ENCODE results near the gene TSSC4. TPM values are rescaled to one million over a fixed set of nuclear protein-coding genes. Genes with fewer than 3 reads are reported as not detected.

The TSSC4 gene
- total RNA-seq, 6 donors from 2014 or later: 28.9 to 69.4 (median 50.3) TPM

- Histone ChIP-seq H3K27me3 (no peaks in the 10 kb centered on the region), H3K4me3 (peak within 1 kb of the TSS; percentile 20 to 62 (median 60)), H3K9me3 (no peaks in the 10 kb centered on the region), H3K27ac (peak within 1 kb of the TSS; percentile 1 to 87 (median 76)), H3K36me3 (no peaks in the 10 kb centered on the region), H3K4me1 (peaks cover 25 to 47% (median 31%) of the 10 kb centered on the region in 4 donors)
- TF ChIP-seq POLR2A (IDR thresholded peaks at IDR 0.05) (no peak), CTCF (IDR thresholded peaks at IDR 0.05) (no peak), POLR2AphosphoS5 (IDR thresholded peaks at IDR 0.05) (no peak), EP300 (IDR thresholded peaks at IDR 0.05) (no peak)
- WGBS, 2 donors: 2 to 17% methylated on average over 8 to 42 of the region's 64 CpGs
- ATAC-seq (ENCODE audit: low FRiP score in 2 of 2) (peak; percentile 17 to 18), DNase-seq (peak; percentile 62 to 85)
Observed at GRCh38 chr11:2443881-2444820, 43.6 kb downstream of the TSSC4 start, which contains the start of gene TRPM5. TRPM5 (minus strand) TSS chr11:2444514; CDS start chr11:2423036, 21,478 bp downstream.

DNA sequence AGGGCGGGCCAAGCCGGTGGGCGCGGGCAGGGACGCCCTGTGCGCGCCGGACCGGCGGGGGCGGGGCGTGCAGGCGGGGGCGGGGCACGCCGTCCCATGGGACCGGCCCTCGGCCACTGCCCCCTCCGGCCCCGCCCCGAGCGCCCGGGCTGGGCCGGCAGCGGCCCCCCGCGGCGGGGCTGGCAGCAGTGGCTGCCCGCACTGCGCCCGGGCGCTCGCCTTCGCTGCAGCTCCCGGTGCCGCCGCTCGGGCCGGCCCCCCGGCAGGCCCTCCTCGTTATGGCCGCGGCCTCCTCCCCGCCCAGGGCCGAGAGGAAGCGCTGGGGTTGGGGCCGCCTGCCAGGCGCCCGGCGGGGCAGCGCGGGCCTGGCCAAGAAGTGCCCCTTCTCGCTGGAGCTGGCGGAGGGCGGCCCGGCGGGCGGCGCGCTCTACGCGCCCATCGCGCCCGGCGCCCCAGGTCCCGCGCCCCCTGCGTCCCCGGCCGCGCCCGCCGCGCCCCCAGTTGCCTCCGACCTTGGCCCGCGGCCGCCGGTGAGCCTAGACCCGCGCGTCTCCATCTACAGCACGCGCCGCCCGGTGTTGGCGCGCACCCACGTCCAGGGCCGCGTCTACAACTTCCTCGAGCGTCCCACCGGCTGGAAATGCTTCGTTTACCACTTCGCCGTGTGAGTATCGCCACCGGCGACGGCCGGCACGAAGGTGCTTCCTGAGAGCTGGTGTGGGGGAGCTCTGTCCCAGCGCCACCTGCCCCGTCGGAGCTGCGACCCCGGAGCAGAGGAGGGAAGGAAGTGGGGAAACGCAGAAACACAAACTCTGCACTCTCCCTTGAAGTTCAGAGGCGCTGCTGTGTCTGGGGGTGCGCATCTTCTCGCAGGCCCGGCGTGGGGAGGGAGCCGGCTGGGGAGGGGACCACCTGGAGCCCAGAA is 44.5 kb downstream of the TSSC4 start, which contains the start of gene KCNQ1:
TSS of gene KCNQ1 (plus strand) at position 188 of the 925 bp plus-strand sequence. CDS start at position 279, 91 bp downstream.
- ATAC-seq (ENCODE audit: low FRiP score in 2 of 2) (peak; percentile 80 to 84), DNase-seq (peak; percentile 83 to 96)
- TF ChIP-seq CTCF (IDR thresholded peaks at IDR 0.05): peak in 3 of 6 experiments; percentile 35 to 51 (median 47)
- TF ChIP-seq POLR2A (IDR thresholded peaks at IDR 0.05): peak in 3 of 4 donors; percentile 29 to 79 (median 73)
- TF ChIP-seq POLR2AphosphoS5 (IDR thresholded peaks at IDR 0.05): no peak
- TF ChIP-seq EP300 (IDR thresholded peaks at IDR 0.05): no peak
- Histone ChIP-seq H3K36me3 (no peaks in the 10 kb centered on the region), H3K4me1 (peaks cover 25 to 47% (median 31%) of the 10 kb centered on the region in 4 donors), H3K27me3 (no peaks in the 10 kb centered on the region), H3K9me3 (no peaks in the 10 kb centered on the region), H3K27ac (peak within 1 kb of the TSS; percentile 1 to 87 (median 76)), H3K4me3 (peak within 1 kb of the TSS; percentile 20 to 62 (median 60))
- 2% methylated on average over 36 to 48 of the region's 116 CpGs for WGBS, 2 donors

GRCh38 chr11:2445746-2446551 is 45.4 kb downstream of the TSSC4 start:
- peak overlapping the region in 3 of 4 donors; percentile 58 to 62 (median 61) for H3K4me3 ChIP-seq
- TF ChIP-seq EP300 (IDR thresholded peaks at IDR 0.05) (no peak), POLR2A (IDR thresholded peaks at IDR 0.05) (peak in 1 of 4 donors; percentile 43)
- no peaks in the 10 kb centered on the region for H3K9me3 ChIP-seq
- no peaks in the 10 kb centered on the region for H3K27me3 ChIP-seq
- peak overlapping the region; percentile 1 to 87 (median 76) for H3K27ac ChIP-seq
- WGBS, 2 donors: 53 to 55% methylated on average over 9 to 18 of the region's 23 CpGs
- ATAC-seq (ENCODE audit: low FRiP score in 2 of 2) (peak; percentile 11 to 19), DNase-seq (peak; percentile 79 to 83)
- H3K4me1 ChIP-seq: peaks cover 25 to 47% (median 31%) of the 10 kb centered on the region in 4 donors
- no peaks in the 10 kb centered on the region for H3K36me3 ChIP-seq

DNA sequence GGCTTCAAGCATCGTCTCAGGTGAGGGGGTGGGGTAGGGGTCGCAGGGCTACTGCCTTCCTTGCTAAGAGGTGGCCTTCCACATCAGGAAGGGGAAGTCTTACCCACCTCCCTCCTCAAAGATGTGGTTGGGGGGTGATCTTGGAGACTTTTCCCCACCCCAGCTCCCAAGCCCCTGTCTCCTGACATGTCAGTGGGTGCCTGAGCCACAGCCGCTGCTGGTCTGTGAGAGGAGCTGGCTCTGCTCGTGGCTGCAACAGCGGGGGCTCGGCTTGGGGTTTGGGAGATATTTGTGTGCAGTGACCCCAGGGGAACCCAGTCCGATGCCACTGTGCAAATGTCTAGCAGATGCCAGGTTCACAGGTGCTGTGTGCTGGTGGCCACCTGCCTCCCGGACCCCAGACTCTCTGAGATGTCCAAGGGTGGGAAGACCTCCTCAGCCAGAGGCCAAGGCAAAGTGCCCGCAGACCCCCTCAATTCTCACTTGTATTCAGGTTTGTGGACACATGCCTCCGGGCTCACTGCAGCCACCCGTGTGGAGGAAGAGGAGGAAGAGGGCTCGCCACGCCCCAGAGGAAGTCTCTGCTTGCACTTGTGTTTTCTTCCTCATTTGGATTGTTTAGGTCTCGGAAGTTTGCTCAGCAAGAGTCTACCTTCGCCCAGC is 46.2 kb downstream of the TSSC4 start:
- DNase-seq (peak in 1 of 2 donors; percentile 69), ATAC-seq (ENCODE audit: low FRiP score in 2 of 2) (peak in 1 of 2 donors; percentile 25)
- TF ChIP-seq EP300 (IDR thresholded peaks at IDR 0.05): no peak
- TF ChIP-seq CTCF (IDR thresholded peaks at IDR 0.05): no peak
- TF ChIP-seq POLR2A (IDR thresholded peaks at IDR 0.05): no peak
- no peak for TF ChIP-seq POLR2AphosphoS5 (IDR thresholded peaks at IDR 0.05)
- 36 to 59% methylated on average over 7 to 15 of the region's 15 CpGs for WGBS, 2 donors
- H3K9me3 ChIP-seq: no peaks in the 10 kb centered on the region
- peak overlapping the region in 3 of 4 donors; percentile 58 to 62 (median 61) for H3K4me3 ChIP-seq
- H3K4me1 ChIP-seq: peaks cover 25 to 47% (median 31%) of the 10 kb centered on the region in 4 donors
- H3K27me3 ChIP-seq: no peaks in the 10 kb centered on the region
- peak overlapping the region; percentile 37 to 87 (median 76) for H3K27ac ChIP-seq
- no peaks in the 10 kb centered on the region for H3K36me3 ChIP-seq
